Measurements from ENCODE around the gene VAV2. TPM values are rescaled to one million over a fixed set of nuclear protein-coding genes. Genes with fewer than 3 reads are reported as not detected.

VAV2 gene
- polyA plus RNA-seq, 1 of the 3 experiments (the other 2 are of a cell fraction), result 14.9 TPM

DNA sequence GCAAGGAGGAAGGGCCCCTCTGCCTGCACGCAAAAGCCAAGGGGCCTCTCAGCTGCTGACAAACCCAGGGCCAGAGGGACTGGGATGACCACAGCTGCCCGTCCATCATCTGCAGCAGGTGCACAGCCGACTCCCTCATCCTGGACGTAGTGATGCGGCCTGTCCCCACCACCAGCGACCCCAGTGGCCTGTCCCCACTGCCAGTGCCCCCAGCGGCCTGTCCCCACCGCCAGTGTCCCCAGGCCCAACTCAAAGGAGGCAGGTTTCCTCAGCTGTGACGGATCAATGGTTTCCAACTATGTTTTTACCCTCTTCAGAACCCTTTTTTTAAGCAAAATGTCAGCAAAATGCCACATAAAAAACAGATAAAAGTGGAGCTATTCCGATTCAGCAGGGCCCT is 62.5 kb downstream of the VAV2 start:
- DNase-seq, result no peak
- 80% methylated on average over 6 of the region's 10 CpGs for WGBS (ENCODE audit: low lambda C conversion rate)
- Histone ChIP-seq H3K79me2 (ENCODE audit: insufficient read depth) (peaks cover 84% of the 10 kb centered on the region), H3K4me2 (no peak overlapping the region), H3K27me3 (ENCODE audit: insufficient read depth) (no peaks in the 10 kb centered on the region), H3F3A (replicated peaks; ENCODE audit: insufficient read depth) (peaks cover 4% of the 10 kb centered on the region), H3K9me3 (no peaks in the 10 kb centered on the region), H2AFZ (ENCODE audit: low read depth) (no peak overlapping the region), H3K27ac (ENCODE audit: low read depth in 2 of 2, low read length in 1 of 2) (peak overlapping the region in 1 of 2 experiments; percentile 80; a peak in 2 of 4 replicates), H3K4me3 (ENCODE audit: low read depth in 2 of 2, low read length in 1 of 2) (no peak overlapping the region), H3K36me3 (replicated peaks in 1 of 2; ENCODE audit: control insufficient read depth in 1 of 2, insufficient read depth in 2 of 2, low read length in 1 of 2) (no peaks in the 10 kb centered on the region), H3K9me2 (no peaks in the 10 kb centered on the region), H3K9ac (no peak overlapping the region), H4K20me1 (ENCODE audit: insufficient read depth) (peaks cover 74% of the 10 kb centered on the region), H3K4me1 (ENCODE audit: control insufficient read depth in 1 of 2, insufficient read depth in 2 of 2, low read depth in 1 of 2, low read length in 1 of 2) (peaks cover 0 to 67% of the 10 kb centered on the region in 2 experiments; a peak in 1 of 4 replicates)
- TF ChIP-seq RCOR1 (IDR thresholded peaks at IDR 0.05; ENCODE audit: low read length) (no peak), NFIC (IDR thresholded peaks at IDR 0.05; ENCODE audit: borderline replicate concordance) (no peak), GABPA (IDR thresholded peaks at IDR 0.05; ENCODE audit: low read depth) (no peak), SMC3 (IDR thresholded peaks at IDR 0.05; ENCODE audit: low read depth, low read length) (no peak), FOXJ3 (CRISPR knock-in tag; IDR thresholded peaks at IDR 0.05) (no peak), RFX5 (IDR thresholded peaks at IDR 0.05; ENCODE audit: low read length) (no peak), TEAD4 (IDR thresholded peaks at IDR 0.05; ENCODE audit: borderline replicate concordance, insufficient read depth) (no peak), TCF12 (IDR thresholded peaks at IDR 0.05) (no peak), NRF1 (IDR thresholded peaks at IDR 0.05; ENCODE audit: low read depth, low read length) (no peak), MXI1 (IDR thresholded peaks at IDR 0.05; ENCODE audit: low read depth, low read length) (no peak)
- TF ChIP-seq, protein P1, sequence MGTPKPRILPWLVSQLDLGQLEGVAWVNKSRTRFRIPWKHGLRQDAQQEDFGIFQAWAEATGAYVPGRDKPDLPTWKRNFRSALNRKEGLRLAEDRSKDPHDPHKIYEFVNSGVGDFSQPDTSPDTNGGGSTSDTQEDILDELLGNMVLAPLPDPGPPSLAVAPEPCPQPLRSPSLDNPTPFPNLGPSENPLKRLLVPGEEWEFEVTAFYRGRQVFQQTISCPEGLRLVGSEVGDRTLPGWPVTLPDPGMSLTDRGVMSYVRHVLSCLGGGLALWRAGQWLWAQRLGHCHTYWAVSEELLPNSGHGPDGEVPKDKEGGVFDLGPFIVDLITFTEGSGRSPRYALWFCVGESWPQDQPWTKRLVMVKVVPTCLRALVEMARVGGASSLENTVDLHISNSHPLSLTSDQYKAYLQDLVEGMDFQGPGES (IDR thresholded peaks at IDR 0.05; ENCODE audit: low read depth, low read length), result no peak
- TF ChIP-seq, protein P2, sequence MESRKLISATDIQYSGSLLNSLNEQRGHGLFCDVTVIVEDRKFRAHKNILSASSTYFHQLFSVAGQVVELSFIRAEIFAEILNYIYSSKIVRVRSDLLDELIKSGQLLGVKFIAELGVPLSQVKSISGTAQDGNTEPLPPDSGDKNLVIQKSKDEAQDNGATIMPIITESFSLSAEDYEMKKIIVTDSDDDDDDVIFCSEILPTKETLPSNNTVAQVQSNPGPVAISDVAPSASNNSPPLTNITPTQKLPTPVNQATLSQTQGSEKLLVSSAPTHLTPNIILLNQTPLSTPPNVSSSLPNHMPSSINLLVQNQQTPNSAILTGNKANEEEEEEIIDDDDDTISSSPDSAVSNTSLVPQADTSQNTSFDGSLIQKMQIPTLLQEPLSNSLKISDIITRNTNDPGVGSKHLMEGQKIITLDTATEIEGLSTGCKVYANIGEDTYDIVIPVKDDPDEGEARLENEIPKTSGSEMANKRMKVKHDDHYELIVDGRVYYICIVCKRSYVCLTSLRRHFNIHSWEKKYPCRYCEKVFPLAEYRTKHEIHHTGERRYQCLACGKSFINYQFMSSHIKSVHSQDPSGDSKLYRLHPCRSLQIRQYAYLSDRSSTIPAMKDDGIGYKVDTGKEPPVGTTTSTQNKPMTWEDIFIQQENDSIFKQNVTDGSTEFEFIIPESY (IDR thresholded peaks at IDR 0.05; ENCODE audit: borderline replicate concordance, low read depth), result no peak
- TF ChIP-seq, protein P3, sequence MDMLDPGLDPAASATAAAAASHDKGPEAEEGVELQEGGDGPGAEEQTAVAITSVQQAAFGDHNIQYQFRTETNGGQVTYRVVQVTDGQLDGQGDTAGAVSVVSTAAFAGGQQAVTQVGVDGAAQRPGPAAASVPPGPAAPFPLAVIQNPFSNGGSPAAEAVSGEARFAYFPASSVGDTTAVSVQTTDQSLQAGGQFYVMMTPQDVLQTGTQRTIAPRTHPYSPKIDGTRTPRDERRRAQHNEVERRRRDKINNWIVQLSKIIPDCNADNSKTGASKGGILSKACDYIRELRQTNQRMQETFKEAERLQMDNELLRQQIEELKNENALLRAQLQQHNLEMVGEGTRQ (IDR thresholded peaks at IDR 0.05; ENCODE audit: borderline replicate concordance, low read depth, low read length), result no peak
- TF ChIP-seq, protein P4, sequence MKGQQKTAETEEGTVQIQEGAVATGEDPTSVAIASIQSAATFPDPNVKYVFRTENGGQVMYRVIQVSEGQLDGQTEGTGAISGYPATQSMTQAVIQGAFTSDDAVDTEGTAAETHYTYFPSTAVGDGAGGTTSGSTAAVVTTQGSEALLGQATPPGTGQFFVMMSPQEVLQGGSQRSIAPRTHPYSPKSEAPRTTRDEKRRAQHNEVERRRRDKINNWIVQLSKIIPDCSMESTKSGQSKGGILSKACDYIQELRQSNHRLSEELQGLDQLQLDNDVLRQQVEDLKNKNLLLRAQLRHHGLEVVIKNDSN (IDR thresholded peaks at IDR 0.05; ENCODE audit: borderline replicate concordance, low read depth), result no peak
- TF ChIP-seq, protein P5, sequence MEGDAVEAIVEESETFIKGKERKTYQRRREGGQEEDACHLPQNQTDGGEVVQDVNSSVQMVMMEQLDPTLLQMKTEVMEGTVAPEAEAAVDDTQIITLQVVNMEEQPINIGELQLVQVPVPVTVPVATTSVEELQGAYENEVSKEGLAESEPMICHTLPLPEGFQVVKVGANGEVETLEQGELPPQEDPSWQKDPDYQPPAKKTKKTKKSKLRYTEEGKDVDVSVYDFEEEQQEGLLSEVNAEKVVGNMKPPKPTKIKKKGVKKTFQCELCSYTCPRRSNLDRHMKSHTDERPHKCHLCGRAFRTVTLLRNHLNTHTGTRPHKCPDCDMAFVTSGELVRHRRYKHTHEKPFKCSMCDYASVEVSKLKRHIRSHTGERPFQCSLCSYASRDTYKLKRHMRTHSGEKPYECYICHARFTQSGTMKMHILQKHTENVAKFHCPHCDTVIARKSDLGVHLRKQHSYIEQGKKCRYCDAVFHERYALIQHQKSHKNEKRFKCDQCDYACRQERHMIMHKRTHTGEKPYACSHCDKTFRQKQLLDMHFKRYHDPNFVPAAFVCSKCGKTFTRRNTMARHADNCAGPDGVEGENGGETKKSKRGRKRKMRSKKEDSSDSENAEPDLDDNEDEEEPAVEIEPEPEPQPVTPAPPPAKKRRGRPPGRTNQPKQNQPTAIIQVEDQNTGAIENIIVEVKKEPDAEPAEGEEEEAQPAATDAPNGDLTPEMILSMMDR (IDR thresholded peaks at IDR 0.05), result no peak
- TF ChIP-seq, protein P6, sequence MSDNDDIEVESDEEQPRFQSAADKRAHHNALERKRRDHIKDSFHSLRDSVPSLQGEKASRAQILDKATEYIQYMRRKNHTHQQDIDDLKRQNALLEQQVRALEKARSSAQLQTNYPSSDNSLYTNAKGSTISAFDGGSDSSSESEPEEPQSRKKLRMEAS (IDR thresholded peaks at IDR 0.05; ENCODE audit: low read depth), result no peak
- POLR2A ChIA-PET, result no interaction called here
- CTCF ChIA-PET, result interaction anchor here (0.6 to 1.2 kb wide), 2 partner anchors 26 to 1449 kb away, joined by 3 to 5 read pairs; no protein-coding TSS in a partner anchor

All from SK-N-SH (cell line).